Limb (tissue), 2 donors: ENCODE measurements around the gene NUAK2.

Source experiments
- DNase-seq, 2 donors: peaks; one replicate each; pipeline ENCODE4 v3.0.0-alpha.2; 2016; ENCODE audit errors: extremely low spot score in 2 of 2

NUAK2 gene

DNA sequence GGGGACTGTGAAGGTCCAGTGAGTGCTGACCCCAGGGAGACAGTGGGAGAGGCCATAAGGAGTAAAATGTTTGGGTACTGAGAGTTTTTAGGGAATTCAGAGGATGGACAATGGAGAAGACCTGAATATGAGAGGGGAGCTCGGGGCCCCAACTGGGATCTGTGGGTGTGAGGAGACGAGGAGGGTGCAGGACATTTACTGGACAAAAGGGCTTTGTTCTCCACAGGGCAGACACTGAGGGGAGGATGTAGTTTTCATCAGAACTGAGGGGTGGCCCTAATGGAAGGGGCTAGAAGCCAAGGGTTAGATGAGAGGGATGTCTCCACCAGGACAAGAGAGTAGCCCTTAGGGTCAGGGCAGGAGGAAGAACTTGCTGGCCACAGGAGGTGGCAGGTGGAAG, 63.8 kb downstream of the NUAK2 start:
- DNase-seq, result no peak

DNA sequence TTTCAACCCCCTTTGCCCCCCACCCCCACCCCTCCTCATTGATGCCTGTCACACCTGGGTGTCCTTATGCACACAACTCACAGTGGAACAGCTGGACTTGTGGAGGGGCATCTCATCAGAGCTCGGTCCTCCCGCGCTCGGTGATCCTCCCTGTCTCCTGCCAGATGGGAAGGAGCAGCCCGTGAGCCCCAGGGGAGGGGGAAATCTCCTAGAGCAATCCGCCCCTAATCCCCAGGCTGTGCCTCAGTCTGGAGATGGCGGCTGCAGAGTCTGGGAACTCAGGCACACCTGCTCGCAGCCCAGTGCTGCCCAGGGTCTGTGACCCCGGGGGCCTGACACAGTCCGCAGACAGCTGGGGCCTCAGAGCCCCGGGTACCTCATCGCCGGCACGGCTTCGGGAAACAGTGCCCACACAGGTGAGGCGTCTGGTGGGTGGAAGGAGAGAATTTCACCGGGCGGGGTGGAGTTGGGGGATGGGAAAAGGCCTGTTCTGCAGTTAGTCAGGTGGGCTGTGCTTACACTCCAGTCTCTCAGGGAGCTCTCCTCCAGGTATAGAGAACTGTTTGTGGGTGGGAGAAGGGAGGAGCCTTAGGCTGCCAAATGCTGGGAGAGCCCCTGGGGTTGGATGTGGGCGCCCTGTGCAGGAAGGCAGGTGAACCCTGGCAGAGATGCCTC, 64.5 kb downstream of the NUAK2 start:
- DNase-seq, result no peak

DNA sequence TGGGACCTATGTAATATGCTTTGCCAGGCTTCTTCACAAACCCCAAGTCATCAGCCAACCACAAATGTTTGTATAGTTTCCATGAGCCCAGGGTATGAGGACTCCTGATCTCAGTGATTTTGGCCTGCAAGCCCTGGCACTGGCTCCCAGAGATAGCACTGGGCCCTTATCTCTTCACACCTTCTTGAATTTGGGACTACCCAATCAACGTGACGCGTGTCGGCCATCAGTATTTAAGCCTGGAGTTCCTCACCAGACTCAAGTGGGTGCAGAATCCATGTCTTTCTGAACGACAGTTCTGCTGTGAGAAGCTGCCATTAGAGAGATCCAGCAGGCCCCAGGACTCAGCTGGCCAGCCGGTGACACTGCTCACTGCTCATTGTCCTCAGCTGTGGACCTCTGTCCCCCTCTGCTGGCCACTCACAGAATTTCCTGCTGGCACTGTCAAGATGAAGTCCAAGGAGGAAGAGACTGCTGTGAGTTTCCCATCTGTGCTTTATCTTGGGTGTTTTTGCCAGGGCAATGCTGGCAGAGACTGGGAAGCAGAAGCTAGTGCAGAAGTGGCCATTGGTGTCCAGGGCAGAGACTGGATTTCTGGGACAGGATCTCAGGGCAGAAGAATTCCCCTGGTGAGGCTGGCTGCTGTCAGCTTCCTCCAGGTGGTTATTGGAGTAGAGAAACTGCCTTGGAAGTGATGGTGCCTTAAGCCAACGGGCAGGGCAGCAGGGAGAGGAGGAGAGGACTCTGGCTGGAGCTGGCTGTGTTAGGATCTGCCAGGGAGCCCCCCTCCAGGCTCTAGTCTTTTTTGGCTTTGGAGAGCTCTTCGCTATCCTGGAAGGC, 65.4 kb downstream of the NUAK2 start:
- peak; percentile 81 to 93 for DNase-seq
